HTR-8/SVneo (cell line): Measurements from ENCODE around the gene THTPA.
A peak's percentile ranks its signal among the peaks of the same experiment; 100 is the strongest.

Source experiments
- DNase-seq: peaks from one replicate; pipeline ENCODE4 v3.0.0; 2011; ENCODE audit warnings: low spot score, mixed read lengths; ENCODE audit not compliant: insufficient read length
- FAIRE-seq: peaks from 2 replicates; lab custom pipeline; 2011; peaks lifted over from hg19 to GRCh38; lab: Jason Lieb, UNC

The THTPA gene

DNA sequence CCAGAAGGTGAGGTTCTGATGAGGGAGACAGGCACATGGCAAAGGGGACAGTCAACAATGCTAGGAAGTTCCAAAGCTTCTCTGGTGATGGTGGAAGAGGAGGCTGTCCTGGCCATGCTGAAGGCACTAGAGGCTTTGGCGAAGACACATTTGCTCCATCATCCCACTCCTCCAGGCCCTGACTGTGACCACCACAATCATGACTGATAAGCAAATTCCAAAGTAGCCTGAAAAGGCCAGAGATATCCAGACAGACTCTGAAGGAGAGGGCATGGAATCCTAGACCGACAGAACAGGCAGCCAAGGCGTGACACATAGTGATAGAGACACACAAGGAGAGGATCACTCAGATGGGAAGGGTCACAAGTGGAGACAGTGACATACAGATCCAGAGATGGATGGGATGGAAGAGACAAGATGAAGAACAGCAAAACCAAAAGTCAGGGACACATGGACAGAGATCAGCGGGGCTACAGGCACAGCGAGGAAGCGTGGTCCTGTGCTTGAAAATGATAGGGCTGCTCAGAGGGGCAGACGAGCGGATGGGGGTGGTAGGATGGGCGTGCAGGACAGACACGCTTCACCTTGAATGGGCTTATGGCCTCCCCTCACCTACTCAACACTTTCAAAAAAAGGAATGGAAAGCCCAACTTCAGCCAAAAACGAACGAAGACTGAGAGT lies 5.8 kb upstream of the THTPA start:
- DNase-seq: no peak
- FAIRE-seq: no peak

DNA sequence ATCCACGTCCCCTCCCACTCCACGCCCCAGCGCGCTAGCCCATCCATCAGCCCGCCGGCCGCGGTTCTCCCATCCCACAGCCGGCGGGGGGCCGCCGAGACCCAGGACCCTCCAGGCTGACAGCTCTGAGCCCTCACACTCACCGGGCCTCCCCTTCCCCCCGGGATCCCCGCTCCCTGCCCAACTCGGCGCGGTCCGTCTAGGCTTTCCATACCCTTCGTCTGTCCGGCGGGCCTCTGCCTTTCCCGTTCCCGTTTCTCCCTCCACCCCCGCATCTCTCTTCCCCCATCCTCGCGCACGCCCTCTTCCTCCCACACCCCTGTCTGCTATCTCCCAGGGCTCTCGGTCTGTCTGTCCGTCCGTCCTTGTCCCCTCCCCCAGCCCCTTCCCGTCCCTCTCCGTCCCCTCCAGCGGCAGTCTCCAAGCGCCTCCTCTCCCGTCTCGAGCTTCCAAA lies 5.2 kb upstream of the THTPA start:
- FAIRE-seq (no peak), DNase-seq (no peak)

GRCh38 chr14:23551266-23552028 lies 4.6 kb upstream of the THTPA start, which contains the start of gene ZFHX2:
Gene ZFHX2 (minus strand): TSS chr14:23551765. CDS start chr14:23535325, 16,440 bp downstream.
- DNase-seq (peak; percentile 67), FAIRE-seq (no peak)

DNA sequence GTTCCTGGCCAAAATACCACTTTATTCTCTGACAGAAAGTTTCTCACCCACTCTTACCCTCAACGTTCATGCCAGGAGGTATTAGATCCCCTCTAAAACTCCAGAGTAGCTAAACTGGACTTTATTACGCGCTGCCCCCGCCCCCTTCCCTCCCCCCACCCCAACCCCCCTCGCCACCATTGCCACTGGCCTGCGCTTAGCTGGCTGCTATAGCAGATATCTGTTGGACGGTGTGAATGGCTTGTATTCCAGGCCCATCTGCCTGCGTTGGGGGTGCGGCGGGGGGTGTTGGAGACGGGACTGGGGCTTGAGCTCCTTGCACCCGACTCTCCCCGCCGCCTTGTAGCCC lies 564 bp upstream of the THTPA start:
- no peak for DNase-seq
- no peak for FAIRE-seq

DNA sequence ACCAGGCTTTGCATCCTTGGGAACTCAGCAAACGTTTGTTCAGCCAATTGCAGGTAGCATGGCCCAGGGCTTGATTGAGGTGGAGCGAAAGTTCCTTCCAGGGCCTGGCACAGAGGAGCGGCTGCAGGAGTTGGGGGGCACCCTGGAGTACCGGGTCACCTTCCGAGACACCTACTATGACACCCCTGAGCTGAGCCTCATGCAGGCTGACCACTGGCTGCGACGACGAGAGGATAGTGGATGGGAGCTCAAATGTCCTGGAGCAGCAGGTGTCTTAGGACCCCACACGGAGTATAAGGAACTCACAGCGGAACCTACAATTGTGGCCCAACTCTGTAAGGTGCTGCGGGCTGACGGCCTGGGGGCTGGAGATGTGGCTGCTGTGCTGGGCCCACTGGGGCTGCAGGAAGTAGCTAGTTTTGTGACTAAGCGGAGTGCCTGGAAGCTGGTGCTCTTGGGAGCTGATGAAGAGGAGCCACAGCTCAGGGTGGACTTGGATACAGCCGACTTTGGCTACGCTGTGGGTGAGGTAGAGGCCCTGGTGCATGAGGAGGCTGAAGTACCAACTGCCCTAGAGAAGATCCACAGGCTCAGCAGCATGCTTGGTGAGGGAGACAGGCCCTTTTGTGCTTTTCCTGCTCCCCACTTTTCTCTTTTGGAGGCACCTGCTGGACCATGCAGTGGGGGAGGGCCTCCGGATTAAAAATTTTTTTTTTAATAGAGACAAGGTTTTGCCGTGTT lies 799 bp downstream of the THTPA start:
- DNase-seq (no peak), FAIRE-seq (no peak)

DNA sequence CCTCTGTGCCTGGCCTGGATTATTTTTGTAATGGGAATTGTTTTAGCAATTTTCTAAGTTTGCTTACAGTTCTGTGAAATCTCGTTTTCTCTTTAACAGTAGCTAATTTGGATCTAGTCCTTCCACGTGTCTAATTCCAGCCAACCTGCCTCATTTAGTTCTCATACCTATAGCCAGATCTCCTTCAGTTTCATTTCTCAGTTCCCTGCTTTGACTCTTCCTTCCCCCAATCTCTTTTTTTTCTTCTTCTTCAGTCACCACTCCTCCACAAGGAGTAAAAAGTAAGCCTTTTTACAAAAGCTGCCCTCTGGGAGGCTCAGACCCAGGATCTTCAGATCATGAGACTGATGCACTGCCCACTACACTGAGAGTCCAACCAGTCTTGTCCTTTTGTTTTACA lies 1.4 kb downstream of the THTPA start:
- DNase-seq: no peak
- no peak for FAIRE-seq

- no peak for FAIRE-seq
- no peak for DNase-seq
Observed at GRCh38 chr14:23557946-23558345, 1.9 kb downstream of the THTPA start.

DNA sequence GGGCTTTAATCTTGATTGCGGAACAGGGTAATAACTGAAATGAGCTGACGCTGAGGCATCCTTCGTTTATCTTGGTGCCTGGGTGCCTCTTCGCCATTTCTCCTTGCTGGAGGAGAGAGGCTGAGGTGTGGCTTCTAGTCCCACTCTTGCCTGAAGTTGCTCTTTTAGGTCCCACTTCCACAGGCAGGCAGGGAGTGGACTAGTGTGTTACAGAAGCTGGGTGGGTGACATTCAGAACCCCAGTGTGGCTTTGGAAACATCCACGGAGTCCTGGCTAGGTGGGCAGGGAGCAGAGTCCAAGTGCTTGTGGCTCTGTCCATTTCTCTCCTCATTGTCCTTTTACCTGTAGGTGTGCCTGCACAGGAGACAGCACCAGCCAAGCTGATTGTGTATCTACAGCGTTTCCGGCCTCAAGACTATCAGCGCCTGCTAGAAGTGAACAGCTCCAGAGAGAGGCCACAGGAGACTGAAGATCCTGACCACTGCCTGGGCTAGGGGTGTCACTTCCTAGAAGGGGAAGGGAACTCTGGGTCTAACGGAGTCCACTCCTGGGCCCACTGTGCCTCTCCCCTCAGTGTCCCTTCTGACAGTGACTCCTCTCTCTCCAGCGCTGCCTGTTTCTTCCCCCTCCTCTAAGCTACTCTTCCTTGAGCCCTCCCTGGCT lies 2.4 kb downstream of the THTPA start:
- FAIRE-seq (no peak), DNase-seq (no peak)

DNA sequence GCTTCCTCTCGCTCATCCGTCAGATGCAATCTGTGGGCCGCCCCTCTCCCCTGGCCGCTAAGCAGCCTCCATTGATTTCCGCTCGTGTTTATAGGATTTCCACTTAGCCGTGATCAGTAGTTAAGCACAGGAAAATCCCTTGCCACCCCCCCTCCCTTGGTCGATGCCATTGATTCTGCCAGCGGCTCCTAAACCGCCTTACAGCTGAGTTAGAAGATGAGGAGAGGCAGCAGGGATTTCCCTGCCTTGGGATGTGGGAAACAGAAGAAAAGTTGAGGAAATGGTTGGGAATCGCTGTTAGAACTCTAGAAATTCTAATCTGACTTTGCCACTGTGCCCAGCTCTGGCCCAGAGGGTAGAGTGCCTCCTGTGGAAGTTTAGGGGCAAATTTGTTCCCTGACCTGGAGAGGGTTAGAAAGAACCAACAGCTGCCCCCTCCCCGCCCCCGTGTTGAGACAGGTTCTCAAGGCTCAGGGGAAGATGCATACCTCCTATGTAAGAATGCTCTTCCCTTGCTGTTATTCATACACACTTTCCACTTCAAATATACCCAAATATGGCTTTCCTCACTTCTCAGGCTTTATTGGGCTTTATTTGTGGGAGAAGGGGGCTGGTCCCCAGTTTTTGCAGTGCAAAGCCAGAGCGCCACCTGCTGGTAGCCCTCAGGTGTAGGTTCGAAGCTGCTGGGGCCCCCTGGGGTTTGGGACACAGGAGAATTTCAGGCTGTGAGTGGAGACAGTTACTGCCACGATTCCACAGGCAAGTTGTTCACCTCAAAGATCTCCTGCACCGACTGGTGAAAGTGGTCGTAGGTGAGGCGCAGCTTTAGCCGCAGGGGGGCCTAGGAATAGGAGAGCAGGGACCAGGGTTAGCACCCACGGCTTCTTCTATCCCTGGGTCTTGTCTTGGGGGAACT lies 3.2 kb downstream of the THTPA start:
- FAIRE-seq: no peak
- no peak for DNase-seq

DNA sequence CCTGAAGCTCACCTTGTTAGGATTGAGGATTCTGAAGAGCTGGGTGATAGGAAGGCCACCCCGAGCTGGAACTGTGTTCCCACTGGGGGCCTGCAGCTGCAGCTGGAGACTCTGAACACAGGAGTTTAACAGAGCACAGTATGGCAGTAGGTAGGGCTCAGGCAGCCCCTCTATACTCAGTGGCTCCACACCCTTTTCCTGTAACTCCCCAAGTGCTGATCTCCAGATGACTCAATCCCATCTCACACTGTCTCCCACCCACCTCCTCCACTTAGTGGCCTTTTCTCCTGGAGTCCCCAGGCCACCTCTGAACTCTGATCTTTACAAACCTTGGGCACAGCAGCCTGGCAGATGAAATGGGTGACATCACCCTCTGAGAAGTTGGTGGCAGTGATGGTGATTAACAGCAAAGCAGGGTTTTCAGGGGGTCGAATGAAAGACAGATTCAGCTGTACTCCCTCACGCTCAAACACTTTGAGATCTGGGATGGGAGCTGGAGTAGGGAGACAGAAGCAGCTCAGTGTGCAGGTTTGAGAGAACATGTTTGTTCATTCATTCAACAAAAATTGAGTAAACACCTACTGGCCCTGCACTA lies 4.0 kb downstream of the THTPA start:
- FAIRE-seq: no peak
- DNase-seq: no peak

- FAIRE-seq (no peak), DNase-seq (no peak)
Observed at GRCh38 chr14:23561259-23561658, 5.2 kb downstream of the THTPA start.

- DNase-seq (no peak), FAIRE-seq (no peak)
Observed at GRCh38 chr14:23561873-23562821, 6.1 kb downstream of the THTPA start.

GRCh38 chr14:23562822-23563472 lies 6.9 kb downstream of the THTPA start:
- DNase-seq: no peak
- no peak for FAIRE-seq

- no peak for FAIRE-seq
- DNase-seq: no peak
Observed at GRCh38 chr14:23563473-23564180, 7.6 kb downstream of the THTPA start.

DNA sequence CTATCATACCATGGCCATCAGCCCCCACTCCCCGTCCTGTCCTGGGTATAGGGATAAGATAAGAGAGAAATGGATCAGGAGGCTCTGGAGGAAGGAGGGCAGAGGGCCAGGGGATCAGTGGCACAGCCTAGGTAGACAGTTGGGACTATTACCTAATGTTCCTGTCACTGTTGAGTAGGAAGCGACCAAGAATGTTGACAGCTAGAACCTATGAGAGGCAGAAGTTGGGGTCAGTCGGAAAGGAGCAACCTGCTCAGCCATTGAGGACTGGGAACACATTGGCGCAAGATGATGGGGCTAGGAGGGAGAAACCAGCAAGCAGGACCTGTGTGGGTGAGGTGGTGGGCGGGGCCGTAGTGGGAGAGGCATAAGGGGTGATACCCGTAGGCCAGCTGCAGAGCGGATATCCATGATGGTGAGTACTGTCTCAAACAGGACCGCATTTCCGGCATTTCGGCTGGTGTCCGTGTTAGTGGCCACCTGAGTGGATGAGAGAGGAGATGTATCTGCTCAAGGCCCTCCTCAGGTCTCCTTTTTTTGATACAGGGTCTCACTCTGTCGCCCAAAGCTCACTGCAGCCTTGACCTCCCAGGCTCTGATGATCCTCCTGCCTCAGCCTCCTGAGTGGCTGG lies 8.2 kb downstream of the THTPA start:
- DNase-seq: no peak
- FAIRE-seq: no peak

- DNase-seq: no peak
- FAIRE-seq: no peak
Observed at GRCh38 chr14:23564876-23565275, 8.8 kb downstream of the THTPA start.

GRCh38 chr14:23565626-23566025 lies 9.6 kb downstream of the THTPA start:
- DNase-seq (no peak), FAIRE-seq (no peak)
